ENCODE results near the gene CDS2. TPM values are rescaled to one million over a fixed set of nuclear protein-coding genes. Genes with fewer than 3 reads are reported as not detected.

CDS2 gene
- polyA plus RNA-seq, 2 of the 4 experiments (the other 2 are of a cell fraction): 44.0 to 106 TPM

DNA sequence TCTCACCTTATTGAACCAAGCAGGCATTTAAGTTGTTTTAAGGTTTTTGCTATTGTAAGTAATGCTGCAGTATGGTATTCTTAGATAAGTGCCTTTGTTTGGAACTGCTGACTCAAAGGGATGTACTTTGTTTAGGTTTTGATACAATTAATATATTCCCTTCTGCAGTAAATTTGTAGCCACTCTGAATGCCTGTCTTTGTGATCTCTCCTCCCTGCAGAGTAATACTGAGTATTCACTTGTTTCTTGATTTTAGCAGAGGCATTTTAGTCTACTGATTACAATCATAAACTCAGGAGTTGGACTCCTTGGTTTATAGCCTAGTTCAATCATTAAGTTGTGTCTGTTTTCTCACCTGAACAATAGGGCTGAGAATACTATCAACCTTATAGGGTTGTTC, 13.4 kb downstream of the CDS2 start:
- ATAC-seq (no peak), DNase-seq (ENCODE audit: low read depth in 1 of 2, low spot score in 1 of 2) (no peak), FAIRE-seq (peak; percentile 7)
- no peak overlapping the region for H3K4me3 ChIP-seq
- no peak overlapping the region for H3K27ac ChIP-seq
- TF ChIP-seq KDM1A (IDR thresholded peaks at IDR 0.05; ENCODE audit: low read depth): no peak
- TF ChIP-seq HOXB13 (CRISPR knock-in tag; IDR thresholded peaks at IDR 0.05; ENCODE audit: low read depth): no peak
- CTCF ChIA-PET: interaction anchor here (0.8 to 2.0 kb wide), 2 partner anchors 39 to 52 kb away, joined by 3 to 8 read pairs; no protein-coding TSS in a partner anchor
- POLR2A ChIA-PET: no interaction called here
- H3K4me2 ChIP-seq: no peak overlapping the region
- no peaks in the 10 kb centered on the region for H3K9me3 ChIP-seq
- no peaks in the 10 kb centered on the region for H3K4me1 ChIP-seq

- no peaks in the 10 kb centered on the region for H3K4me1 ChIP-seq
- 63% methylated on average over 2 of the region's 2 CpGs for WGBS (ENCODE audit: missing lambda C conversion rate)
- POLR2A ChIA-PET: no interaction called here
- TF ChIP-seq TFCP2L1 (CRISPR knock-in tag; IDR thresholded peaks at IDR 0.05) (no peak), BCL3 (IDR thresholded peaks at IDR 0.05) (no peak), CHD4 (IDR thresholded peaks at IDR 0.05; ENCODE audit: borderline replicate concordance) (no peak), CHD2 (IDR thresholded peaks at IDR 0.05; ENCODE audit: low read length, partially characterized antibody) (no peak), MAX (IDR thresholded peaks at IDR 0.05) (no peak), NFE2L2 (conservative IDR thresholded peaks at IDR 0.05; ENCODE audit: low read length) (no peak), FOSB (CRISPR knock-in tag; IDR thresholded peaks at IDR 0.05) (no peak), EHMT2 (IDR thresholded peaks at IDR 0.05; ENCODE audit: low read depth) (no peak), RCOR1 (IDR thresholded peaks at IDR 0.05; ENCODE audit: low read depth, low read length) (no peak), HOXB5 (CRISPR knock-in tag; IDR thresholded peaks at IDR 0.05) (no peak), POLR2AphosphoS2 (conservative IDR thresholded peaks at IDR 0.05; ENCODE audit: low read length) (no peak), HOXA7 (CRISPR knock-in tag; IDR thresholded peaks at IDR 0.05) (no peak), HES2 (IDR thresholded peaks at IDR 0.05) (no peak), ESRRA (IDR thresholded peaks at IDR 0.05; ENCODE audit: borderline replicate concordance, low read length) (no peak), MAZ (IDR thresholded peaks at IDR 0.05; ENCODE audit: borderline replicate concordance, low read depth, low read length) (no peak), RARB (CRISPR knock-in tag; IDR thresholded peaks at IDR 0.05) (no peak), RAD21 (conservative IDR thresholded peaks at IDR 0.05 in 1 of 2, IDR thresholded peaks at IDR 0.05 in 1 of 2) (no peak), GATA3 (IDR thresholded peaks at IDR 0.05; ENCODE audit: borderline replicate concordance) (no peak)
- TF ChIP-seq, protein P1, sequence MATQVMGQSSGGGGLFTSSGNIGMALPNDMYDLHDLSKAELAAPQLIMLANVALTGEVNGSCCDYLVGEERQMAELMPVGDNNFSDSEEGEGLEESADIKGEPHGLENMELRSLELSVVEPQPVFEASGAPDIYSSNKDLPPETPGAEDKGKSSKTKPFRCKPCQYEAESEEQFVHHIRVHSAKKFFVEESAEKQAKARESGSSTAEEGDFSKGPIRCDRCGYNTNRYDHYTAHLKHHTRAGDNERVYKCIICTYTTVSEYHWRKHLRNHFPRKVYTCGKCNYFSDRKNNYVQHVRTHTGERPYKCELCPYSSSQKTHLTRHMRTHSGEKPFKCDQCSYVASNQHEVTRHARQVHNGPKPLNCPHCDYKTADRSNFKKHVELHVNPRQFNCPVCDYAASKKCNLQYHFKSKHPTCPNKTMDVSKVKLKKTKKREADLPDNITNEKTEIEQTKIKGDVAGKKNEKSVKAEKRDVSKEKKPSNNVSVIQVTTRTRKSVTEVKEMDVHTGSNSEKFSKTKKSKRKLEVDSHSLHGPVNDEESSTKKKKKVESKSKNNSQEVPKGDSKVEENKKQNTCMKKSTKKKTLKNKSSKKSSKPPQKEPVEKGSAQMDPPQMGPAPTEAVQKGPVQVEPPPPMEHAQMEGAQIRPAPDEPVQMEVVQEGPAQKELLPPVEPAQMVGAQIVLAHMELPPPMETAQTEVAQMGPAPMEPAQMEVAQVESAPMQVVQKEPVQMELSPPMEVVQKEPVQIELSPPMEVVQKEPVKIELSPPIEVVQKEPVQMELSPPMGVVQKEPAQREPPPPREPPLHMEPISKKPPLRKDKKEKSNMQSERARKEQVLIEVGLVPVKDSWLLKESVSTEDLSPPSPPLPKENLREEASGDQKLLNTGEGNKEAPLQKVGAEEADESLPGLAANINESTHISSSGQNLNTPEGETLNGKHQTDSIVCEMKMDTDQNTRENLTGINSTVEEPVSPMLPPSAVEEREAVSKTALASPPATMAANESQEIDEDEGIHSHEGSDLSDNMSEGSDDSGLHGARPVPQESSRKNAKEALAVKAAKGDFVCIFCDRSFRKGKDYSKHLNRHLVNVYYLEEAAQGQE (IDR thresholded peaks at IDR 0.05): no peak
- TF ChIP-seq, protein P2, sequence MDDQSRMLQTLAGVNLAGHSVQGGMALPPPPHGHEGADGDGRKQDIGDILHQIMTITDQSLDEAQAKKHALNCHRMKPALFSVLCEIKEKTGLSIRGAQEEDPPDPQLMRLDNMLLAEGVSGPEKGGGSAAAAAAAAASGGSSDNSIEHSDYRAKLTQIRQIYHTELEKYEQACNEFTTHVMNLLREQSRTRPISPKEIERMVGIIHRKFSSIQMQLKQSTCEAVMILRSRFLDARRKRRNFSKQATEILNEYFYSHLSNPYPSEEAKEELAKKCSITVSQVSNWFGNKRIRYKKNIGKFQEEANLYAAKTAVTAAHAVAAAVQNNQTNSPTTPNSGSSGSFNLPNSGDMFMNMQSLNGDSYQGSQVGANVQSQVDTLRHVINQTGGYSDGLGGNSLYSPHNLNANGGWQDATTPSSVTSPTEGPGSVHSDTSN (IDR thresholded peaks at IDR 0.05): no peak
- no peak overlapping the region for H3K4me2 ChIP-seq
- no peak for ATAC-seq
- FAIRE-seq: peak; percentile 13
- no peak overlapping the region for H3K4me3 ChIP-seq
- no peaks in the 10 kb centered on the region for H3K9me3 ChIP-seq
- CTCF ChIA-PET: interaction anchor here (1.6 to 2.2 kb wide), 3 partner anchors 15 to 63 kb away, joined by 5 to 8 read pairs (median 7); partner anchors contain the start of gene CDS2
- no peak for DNase-seq (ENCODE audit: low read depth in 1 of 2, low spot score in 1 of 2)
- no peak overlapping the region for H3K27ac ChIP-seq
Observed at GRCh38 chr20:5141615-5142014, 14.8 kb downstream of the CDS2 start.
